NCI-H1092 (cell line): ENCODE results near the gene AGL.
A peak's percentile ranks its signal among the peaks of the same experiment; 100 is the strongest.
"Not testable (repeated sequence)": the region's sequence is repeated elsewhere in the genome, so short reads cannot be mapped to it uniquely, and the experiment has no call there.

Source experiments
- DNase-seq: peaks from one replicate; lab custom pipeline; 2025; lab: John Stamatoyannopoulos, UW

AGL gene

DNA sequence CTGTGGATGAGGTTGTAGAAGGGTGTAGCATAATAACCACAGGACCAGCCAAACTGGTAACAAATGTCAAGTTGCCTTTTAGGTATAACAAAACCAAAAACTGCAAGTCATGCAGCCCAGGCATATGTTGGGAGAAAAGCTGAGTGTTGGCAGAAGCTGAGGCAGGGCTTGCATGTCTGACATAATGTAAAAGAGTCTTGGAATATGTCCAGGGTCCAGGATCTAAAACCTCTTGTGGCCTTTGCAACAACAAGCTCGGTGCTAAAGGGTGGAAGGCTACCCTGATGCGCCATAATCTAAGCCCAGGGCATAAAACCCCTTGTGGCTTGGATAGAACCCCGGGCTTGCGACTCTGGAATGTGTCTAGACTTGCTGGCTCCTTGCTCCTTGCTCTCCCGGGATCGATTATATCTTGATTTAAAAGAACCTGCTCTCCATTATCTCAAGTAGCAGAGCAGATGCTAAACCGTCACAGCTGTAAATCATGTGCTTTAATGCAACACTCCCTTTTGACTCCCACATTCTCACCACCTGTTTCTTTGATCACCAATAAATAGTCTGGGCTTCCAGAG is 93.1 kb downstream of the AGL start:
- peak; percentile 21 for DNase-seq

DNA sequence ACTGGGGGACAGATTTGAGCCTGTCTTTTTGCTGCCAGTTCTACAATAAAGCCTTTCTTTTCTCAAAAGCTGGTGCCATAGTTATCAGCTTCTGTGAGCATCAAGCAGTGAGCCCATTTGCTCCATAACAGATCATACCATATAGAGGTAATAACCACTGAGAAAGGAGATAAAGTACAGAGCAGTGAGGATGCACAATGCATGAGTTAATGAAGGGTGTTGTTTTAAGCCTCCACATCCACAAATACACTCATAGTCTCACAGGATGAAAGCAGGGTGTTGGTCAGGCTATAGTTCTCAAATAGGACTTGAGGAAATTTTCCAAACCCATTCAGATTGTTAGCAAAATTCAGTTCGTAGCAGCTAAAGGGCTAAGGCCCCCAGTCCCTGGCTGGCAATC is 94.0 kb downstream of the AGL start:
- no peak for DNase-seq

DNA sequence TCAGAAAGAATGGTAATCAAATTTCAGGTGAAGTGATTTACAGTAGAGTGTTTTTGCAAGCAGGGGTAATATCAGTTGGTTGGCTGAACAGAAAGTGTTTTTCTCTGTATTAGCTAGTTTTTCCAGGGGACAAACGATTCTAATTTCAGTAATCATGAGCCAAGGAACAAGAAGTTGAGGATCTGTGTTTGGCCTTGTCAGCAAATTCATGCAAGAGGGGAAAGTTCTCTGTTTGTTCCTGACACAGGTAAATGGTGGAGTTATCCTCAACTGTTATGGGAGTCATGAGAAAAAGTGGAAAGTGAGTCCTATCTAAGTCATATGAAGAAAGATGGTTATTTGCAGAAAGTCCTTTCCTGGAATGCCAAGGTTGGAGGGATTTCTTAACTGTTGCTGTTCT is 95.0 kb downstream of the AGL start:
- DNase-seq: no peak

DNA sequence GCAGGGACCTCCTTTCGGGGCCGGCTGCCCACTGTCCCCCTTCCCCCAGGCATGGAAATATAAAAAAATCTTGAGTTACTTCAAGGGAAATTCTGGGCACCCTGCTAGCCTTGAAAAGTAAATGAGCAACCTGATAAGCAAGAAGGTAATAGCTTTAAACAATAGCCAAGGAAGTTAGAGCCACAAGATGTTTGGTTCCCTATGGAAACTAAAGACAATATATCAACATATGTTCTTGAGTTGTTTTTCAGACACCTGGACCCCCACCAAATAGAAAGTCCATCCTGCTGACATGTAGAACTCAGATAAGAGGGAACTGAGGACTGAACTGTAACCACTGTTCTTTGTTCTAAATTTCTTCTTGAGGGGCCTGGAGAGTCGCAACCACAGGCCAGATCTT is 100.3 kb downstream of the AGL start:
- DNase-seq: no peak

DNA sequence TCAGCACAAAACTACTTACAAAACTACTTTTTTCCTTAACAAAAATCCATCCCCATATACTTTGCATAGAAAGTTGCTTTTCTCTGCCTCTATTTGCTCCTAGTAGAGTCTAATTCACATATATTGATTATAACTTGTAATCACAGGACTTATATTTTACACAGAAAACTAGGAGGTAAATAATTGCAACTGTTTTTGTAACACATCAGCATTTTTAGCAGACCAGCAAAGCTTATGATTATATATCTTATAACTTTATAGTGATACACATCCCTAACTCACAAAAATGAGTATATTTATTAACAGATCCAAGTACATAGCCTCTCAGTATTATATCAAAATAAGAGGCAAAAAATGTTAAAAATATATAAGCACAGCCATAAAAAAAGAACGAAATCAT is 102.4 kb downstream of the AGL start:
- no peak for DNase-seq

DNA sequence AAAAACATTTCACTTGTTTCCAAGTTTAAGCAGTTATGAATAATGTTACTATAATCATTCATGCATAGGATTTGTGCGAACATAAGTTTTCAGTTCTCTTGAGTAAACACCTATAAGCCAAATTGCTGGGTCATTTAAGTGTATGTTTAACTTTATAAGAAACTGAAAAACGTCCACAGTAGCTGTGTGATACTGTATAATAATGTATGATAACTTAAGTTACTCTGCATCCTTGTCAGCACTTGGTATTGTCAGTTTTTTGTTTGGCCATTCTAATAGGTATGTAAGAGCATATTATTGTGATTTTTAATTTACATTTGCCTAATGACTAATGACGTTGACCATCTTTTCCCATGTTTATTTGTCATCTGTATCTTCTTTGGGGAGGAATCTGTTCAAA is 105.2 kb downstream of the AGL start:
- no peak for DNase-seq

DNA sequence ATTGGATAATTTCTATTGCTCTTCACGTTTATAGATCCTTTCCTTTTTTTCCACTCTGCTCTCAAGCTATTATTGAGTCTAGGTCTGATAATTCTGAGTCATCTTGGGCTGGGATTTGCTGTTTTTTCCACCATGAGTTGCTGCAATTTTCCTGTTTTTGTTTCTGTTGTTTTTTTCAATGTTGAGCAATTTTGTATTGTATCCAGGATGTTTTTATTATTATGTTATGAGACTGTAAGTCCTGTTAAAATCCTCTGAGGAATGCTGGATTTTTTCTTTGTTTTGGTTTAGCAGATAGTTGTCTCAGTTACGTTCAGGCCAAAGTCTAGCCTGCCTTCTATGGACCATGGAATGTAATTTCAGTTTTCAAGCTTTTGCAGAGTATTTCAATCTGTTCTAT is 106.6 kb downstream of the AGL start:
- DNase-seq: no peak

DNA sequence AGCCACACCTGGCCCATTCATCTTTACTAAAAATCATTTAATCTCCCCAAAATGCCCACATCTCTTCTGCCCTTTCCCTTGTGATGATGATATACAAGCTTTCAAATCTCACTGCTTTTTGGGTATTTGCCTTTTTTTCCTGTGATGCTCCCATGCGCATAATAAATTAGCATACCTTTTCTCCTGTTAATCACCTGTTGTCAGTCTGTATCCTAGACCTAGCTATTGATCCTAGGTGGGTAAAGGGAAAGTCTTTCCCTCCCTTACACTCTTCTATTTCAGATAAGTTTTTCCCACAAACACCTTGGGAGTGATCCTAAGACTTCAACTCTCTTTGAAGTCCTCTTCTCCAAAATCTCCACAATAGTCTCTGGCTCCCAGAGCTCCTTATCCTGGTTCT is 107.7 kb downstream of the AGL start:
- no peak for DNase-seq

DNA sequence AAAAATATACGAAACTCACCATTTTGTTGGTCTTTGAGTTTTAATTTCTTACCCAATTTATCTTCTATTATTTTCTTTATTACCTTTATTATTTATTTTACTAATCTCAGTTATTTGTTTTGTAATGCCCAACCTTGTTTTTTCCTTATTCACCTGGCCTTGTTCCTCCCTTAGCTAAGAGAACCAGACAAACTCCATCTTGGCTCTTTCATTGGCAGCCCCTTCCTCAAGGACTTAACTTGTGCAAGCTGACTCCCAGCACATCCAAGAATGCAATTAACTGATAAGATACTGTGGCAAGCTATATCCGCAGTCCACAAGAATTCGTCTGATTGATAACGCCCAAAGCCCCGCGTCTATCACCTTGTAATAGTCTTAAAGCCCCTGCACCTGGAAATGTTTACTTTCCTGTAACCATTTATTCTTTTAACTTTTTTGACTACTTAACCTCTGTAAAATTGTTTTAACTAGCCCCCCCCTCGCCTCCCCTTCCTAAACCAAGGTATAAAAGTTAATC is 109.1 kb downstream of the AGL start:
- not testable (repeated sequence) for DNase-seq

DNA sequence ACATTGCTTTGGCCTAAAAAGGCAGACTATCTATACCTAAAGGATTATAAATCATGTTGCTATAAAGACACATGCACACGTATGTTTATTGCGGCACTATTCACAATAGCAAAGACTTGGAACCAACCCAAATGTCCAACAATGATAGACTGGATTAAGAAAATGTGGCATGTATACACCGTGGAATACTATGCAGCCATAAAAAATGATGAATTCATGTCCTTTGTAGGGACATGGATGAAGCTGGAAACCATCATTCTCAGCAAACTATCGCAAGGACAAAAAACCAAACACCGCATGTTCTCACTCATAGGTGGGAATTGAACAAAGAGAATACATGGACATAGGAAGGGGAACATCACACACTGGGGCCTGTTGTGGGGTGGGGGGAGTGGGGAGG is 110.1 kb downstream of the AGL start:
- not testable (repeated sequence) for DNase-seq

DNA sequence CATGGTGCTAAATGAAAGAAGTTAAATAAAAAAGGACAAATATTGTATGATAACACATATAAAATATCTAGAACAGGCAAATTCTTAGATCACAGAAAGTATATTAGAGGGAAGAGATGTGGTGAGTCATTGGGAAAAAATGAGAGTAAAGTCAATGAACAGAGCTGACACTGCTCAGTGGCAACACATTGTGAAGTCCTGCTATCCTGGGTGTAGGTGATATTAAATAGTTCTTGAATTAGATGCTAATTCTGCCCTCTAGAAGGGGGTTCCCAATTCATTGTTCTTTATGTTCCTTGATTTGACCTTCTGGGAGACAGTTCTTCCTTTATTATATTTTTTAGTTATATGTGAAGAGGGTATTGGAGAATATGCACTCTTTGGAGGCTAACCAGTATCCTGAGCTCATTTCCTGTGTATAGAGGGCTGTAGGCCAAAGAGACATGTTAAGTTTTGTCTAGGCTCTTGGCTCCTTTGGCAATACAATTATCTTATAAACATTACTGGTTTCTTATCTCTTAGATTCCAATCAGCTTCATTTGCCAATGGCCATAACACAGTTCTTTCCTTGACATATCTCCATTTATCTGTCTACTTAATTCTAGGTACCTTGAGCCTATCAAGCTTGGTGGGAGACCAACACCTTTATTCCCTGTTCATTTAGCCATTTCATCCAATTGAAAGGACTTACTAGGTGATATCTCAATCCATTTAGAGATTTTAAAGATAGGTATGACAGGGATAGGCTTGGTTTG is 113.1 kb downstream of the AGL start:
- DNase-seq: no peak

DNA sequence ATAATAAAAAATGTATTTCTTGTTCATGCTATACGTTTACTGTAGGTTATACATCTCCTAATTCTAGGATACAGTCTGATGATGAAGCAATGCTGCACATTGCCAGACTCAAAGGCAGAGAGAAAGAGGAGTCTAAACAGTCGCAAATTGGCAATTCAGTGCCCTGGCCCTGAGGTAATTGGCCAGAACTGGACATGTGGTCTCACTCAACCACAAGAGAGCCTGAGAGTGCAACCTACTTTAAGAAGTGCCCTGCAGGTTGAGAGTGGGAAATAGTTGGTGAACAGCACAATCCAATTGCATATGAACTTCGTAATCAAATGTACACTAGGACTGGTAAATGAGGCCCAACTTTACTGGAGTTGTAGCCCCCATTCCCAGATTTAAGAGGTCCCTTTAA is 114.6 kb downstream of the AGL start:
- DNase-seq: no peak

DNA sequence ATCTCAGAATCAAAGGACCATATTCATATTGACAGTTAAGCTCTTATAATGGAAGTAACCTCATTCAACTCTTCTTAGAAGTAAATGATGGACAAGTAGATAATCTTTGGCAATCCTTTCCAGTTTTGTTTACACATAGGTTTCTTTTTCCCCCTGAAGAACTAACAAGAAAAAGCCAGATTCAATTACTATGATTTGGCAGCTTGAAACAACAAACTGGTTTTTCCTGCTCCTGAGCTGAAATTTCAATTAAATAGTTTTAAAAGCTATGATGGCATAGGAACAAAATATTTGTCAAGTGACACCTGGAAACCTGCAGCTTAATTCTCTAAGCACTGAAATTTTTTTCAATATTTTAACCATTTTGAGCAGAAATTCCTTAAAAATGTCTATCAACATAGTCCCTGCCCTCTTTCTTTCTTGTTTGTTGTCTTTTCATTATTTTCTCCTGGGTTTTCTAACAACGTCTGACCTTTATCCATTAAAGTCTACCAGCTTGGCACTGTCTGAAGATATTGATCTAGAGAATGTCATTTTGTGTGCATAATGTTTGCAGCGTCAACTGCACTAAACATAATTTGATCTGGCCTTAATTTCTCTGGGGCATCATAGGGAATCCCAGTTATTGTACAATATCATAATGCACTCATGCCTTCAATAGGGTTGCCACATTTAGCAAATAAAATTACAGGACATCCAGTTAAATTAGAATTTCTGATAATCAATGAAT is 115.7 kb downstream of the AGL start:
- no peak for DNase-seq

DNA sequence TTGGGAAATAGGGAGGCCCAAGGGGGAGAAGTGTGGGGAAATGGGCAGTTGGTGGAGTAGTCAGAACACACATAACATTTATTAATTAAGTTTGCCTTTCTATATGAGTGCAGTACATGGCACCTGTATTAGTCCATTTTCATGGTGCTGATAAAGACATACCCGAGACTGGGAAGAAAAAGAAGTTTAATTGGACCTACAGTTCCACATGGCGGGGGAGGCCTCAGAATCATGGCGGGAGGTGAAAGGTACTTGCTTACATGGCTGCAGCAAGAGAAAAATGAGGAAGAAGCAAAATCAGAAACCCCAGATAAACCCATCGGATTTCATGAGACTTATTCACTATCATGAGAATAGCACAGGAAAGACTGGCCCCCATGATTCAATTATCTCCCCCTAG is 118.1 kb downstream of the AGL start:
- no peak for DNase-seq

DNA sequence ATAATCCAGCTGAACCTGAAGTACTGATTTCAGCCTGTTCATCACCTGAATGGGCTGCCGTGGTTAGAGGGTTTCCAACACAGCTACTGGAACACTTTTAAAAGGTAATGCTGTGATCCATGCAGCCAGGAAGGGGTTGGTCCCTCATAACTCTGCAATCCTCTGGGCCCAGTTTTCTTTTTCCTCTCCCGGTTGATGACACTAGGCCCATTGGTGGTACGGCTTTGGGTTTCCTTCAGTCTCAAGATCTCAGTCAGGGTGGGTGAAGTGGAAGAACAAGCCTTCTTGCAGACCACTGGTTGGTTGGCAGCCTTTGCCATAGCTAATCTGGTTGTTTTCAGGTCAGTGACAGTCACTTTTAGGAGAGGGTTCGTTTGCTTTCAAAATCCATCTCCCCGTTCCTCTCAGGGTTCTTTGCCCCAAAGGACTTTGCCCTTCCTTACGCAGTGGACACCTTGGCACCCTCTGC is 119.1 kb downstream of the AGL start:
- no peak for DNase-seq

DNA sequence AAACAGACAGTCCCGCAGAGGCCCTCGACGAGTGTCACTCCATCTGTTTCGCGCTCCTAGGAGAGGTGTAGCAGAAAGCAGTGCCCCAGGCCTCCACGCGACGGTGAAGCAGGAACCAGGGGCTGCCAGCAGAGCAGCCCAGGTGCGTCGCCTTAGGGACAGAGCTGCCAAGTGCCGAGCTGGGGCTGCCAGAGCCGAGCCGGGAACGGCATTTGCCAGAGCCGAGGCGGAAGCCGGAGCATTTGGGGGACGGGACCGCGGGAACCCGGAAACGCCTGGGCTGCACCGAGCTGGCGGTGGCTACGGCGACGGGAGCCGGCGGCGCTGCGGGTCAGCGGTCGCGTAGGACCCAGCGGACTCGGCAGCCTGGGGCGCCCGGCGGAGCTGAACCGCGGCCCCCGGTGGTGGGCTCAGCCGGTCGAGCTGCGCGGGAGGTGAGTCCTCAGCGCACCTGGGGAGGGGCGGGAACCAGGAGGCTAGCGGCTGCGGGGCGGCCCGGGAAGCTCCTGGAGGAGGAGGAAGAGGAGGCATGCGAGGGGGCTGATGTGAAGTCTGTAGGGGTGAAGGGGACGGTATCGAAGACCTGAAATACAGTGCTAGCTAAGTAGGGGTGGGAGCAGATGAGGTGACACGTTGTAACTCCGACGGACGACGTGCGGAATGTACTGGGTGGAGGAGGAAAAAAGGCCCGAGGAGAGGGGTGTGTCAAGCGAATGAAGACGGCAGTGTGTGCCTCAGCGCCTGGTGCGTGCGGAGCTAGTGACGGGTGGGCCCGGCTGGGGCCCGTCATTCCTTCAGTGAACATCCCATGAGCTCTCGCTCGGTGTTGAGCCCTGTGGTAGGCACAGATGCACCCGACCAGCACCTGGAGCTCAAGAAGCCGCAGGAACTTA is 119.8 kb downstream of the AGL start, which contains the start of gene SLC35A3:
SLC35A3 (plus strand) TSS at position 268 of the 893 bp plus-strand sequence. CDS start 23,559 bp downstream, outside the sequence.
- peak; percentile 69 for DNase-seq

DNA sequence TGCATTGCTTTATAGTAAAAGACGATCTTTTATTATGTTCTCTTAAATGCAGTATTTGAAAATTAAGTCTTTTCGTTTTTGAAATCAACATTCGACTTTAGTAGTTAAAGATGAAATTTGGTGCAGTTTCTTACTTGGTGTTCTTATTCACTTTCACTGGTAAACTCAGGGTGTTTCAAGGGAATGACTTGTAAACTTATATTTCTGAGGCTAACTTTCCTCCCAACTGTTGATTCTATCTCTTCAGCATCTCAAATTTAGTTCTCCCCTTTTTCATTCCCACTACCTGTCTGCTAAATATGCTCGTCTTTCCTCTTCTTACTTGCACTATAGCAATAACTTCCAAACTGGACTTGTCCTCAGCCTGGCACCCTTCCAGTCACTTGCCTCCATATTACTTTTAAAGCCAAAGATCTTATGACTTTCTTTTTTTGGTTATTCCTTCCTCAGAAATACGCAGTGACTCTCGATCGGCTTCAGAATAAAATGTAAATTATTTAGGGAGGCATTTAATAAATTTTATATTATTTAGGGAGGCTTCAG is 120.6 kb downstream of the AGL start:
- DNase-seq: no peak

DNA sequence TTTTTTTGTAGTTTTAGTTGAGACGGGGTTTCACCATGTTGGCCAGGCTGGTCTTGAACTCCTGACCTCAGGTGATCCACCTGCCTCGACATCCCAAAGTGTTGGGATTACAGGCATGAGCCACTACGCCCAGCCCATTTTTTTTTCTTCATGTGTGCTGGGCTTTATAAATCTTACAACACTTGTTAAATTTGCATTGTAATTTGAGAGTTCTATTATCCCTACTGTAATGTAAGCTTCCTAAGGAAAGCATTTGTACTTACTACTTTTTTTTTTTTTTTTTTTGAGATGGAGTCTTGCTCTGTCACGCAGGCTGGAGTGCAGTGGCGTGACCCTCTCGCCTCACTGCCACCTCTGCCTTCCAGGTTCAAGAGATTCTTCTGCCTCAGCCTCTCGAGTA is 121.9 kb downstream of the AGL start:
- DNase-seq: not testable (repeated sequence)
